Lower lobe of right lung (tissue), 2 donors: ENCODE results near the gene LIMCH1. TPM values are rescaled to one million over a fixed set of nuclear protein-coding genes. Genes with fewer than 3 reads are reported as not detected.

ENCODE experiments used
- ATAC-seq, 2 donors: fragments of 200-7000 bp; cut with Tn5 transposase; one replicate each; pipeline ENCODE4 v1.9.1; 2020 to 2022; ENCODE audit warnings: mild to moderate bottlenecking in 2 of 2, moderate library complexity in 2 of 2
- DNase-seq: peaks from one replicate; pipeline ENCODE4 v3.0.0-alpha.2; 2020
- H3K27ac ChIP-seq: fragments of 200-600 bp; one replicate; pipeline ENCODE4 v1.8.0; 2022
- H3K27me3 ChIP-seq: fragments of 200-600 bp; one replicate; pipeline ENCODE4 v1.8.0; 2022; ENCODE audit warnings: low read depth
- H3K36me3 ChIP-seq: fragments of 200-600 bp; one replicate; pipeline ENCODE4 v1.8.0; 2022; ENCODE audit warnings: mild to moderate bottlenecking
- H3K4me1 ChIP-seq: fragments of 200-600 bp; one replicate; pipeline ENCODE4 v1.8.0; 2022
- H3K4me3 ChIP-seq: fragments of 200-600 bp; one replicate; pipeline ENCODE4 v1.8.0; 2022; ENCODE audit warnings: mild to moderate bottlenecking
- H3K9me3 ChIP-seq: fragments of 200-600 bp; one replicate; pipeline ENCODE4 v1.8.0; 2022
- intact Hi-C: fragments of 100-400 bp; cut with DNase I; formaldehyde crosslinking; loops from one replicate; pipeline ENCODE4 v1.11.0; 2022
- total RNA-seq: library from RNA; stranded (reverse); fragmentation: NEBNext Ultra II Directional; extraction: Animal tissue kit (Norgen Biotek cat#: 25700); gene quantifications from one replicate; pipeline ENCODE4 v1.2.1, GENCODE V29; 2021
- TF ChIP-seq, protein P1 (sequence below): fragments of 200-600 bp; IDR thresholded peaks from one replicate; pipeline ENCODE4 v1.8.0; 2022; ENCODE audit warnings: antibody characterized with exemption, mild to moderate bottlenecking
- donor health status: DM: no; HTN: yes; CAD: no; lungs with severe emphysema.

LIMCH1 gene
- total RNA-seq, 1 donor from 2014 or later, result 267 TPM

DNA sequence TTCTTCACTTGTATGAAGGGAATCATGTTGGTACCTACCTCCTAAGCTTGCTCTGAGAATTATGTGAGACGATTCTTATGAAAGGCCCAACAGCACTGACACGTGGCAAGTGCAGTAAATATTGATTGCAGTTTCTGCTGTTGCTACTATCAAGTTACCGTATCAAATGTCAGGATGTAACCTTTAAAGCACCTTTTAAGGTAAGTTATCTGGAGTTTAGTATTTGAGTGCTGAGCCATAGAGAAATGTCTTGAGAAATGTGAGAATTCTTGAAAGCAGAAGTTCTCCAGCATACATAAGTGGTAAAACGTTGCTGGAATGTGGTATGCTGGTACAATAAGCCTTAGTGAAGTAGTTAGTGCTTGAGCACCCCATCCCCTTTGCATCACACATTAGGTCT, 120.2 kb downstream of the LIMCH1 start:
- Histone ChIP-seq H3K27me3 (no peaks in the 10 kb centered on the region), H3K36me3 (peaks cover 21% of the 10 kb centered on the region), H3K4me1 (peaks cover 19% of the 10 kb centered on the region), H3K4me3 (no peak overlapping the region), H3K9me3 (no peaks in the 10 kb centered on the region), H3K27ac (no peak overlapping the region)
- intact Hi-C loops, result no loop called here
- DNase-seq, result no peak
- TF ChIP-seq, protein P1, sequence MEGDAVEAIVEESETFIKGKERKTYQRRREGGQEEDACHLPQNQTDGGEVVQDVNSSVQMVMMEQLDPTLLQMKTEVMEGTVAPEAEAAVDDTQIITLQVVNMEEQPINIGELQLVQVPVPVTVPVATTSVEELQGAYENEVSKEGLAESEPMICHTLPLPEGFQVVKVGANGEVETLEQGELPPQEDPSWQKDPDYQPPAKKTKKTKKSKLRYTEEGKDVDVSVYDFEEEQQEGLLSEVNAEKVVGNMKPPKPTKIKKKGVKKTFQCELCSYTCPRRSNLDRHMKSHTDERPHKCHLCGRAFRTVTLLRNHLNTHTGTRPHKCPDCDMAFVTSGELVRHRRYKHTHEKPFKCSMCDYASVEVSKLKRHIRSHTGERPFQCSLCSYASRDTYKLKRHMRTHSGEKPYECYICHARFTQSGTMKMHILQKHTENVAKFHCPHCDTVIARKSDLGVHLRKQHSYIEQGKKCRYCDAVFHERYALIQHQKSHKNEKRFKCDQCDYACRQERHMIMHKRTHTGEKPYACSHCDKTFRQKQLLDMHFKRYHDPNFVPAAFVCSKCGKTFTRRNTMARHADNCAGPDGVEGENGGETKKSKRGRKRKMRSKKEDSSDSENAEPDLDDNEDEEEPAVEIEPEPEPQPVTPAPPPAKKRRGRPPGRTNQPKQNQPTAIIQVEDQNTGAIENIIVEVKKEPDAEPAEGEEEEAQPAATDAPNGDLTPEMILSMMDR, result no peak
- peak in 1 of 2 donors; percentile 35 for ATAC-seq

DNA sequence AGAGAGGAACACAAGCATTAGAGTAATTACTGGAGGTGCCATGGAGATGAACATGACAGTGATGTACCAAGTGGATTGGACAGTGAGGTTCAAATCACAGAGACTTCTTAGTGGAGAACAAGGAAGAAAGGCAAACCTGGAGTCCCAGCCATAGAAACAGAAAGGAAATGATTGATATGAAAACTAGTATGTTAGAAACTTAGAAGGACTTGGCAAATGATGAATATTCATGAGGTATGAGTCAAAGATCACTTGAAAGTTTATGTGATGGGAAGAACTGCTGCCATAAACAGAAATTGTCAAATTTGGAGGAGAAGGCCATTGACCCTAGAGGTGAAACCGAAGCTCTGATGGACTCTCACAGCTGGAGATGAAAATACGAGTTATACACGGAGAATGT, 122.4 kb downstream of the LIMCH1 start:
- no peaks in the 10 kb centered on the region for H3K9me3 ChIP-seq
- intact Hi-C loops, result no loop called here
- no peak for ATAC-seq

DNA sequence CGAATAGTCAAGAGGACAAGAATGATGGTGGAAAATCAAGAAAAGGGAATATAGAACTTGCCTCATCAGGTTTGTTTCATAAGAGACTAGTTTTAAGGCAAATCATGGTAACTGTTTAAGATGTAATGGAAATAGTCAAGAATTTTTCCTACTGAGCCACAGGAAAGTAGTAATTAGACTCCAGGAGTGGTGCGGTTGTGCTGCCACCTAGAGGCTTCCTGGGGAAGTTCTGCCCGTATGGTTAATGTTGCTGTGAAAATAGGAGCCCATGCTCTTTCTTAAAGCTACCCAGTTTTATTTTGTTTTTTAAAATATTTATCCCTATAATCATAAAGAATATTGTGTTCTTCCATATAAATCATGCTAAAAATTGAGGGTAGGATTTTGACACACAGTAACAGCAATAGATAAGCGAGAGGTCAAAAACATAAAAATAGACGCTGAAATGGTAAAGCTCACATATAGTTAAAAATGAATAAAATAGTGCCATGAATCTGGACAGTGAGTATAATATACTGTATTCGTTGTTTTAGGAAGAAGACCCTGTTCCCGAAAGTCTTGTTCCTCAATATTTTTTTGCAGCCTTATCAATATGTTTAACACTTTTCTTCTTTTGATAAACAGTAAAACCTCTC, 123.6 kb downstream of the LIMCH1 start:
- intact Hi-C loops, result no loop called here

More for the DNA sequence above, 122.4 kb downstream of the LIMCH1 start:
- H3K4me3 ChIP-seq, result no peak overlapping the region
- H3K36me3 ChIP-seq, result peaks cover 28% of the 10 kb centered on the region
- H3K27me3 ChIP-seq, result no peaks in the 10 kb centered on the region
- H3K4me1 ChIP-seq, result peaks cover 9% of the 10 kb centered on the region
- DNase-seq, result no peak
- H3K27ac ChIP-seq, result no peak overlapping the region
- TF ChIP-seq, protein P1, result no peak

DNA sequence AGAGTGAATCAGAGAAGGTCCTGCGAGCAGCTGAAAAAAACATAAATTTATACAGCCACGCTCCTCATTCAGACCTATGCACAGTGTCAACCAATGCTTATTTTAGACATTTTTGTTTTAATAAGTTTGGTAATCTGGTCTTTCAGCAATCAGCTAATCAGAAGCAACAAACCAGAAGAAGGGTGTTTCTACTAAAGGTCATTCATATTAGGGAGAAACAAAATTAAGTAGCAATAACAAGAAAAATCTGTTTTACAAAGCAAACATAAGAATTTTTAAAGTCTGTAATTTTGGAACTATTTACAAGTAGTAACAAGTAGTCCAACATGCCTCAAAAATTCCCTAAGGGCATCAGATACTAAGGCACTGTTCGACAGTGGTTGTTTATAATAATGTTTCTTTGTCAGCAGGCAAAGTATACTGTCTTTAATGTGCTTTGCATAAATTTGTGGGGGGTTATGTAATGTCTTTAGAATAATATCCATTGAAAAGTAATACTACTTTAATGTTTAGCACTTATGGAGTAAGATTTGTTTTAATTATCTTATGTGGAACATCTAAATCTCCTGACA, 127.8 kb downstream of the LIMCH1 start:
- intact Hi-C loops, result no loop called here
- no peaks in the 10 kb centered on the region for H3K27me3 ChIP-seq
- DNase-seq (no peak), ATAC-seq (no peak)
- H3K9me3 ChIP-seq, result no peaks in the 10 kb centered on the region
- H3K4me3 ChIP-seq, result no peak overlapping the region
- no peaks in the 10 kb centered on the region for H3K4me1 ChIP-seq
- TF ChIP-seq, protein P1, result no peak
- peaks cover 52% of the 10 kb centered on the region for H3K36me3 ChIP-seq
- no peak overlapping the region for H3K27ac ChIP-seq

More for the DNA sequence above, 123.6 kb downstream of the LIMCH1 start:
- DNase-seq (peak; percentile 57), ATAC-seq (peak; percentile 76 to 83)
- Histone ChIP-seq H3K4me1 (no peaks in the 10 kb centered on the region), H3K36me3 (peaks cover 30% of the 10 kb centered on the region), H3K9me3 (no peaks in the 10 kb centered on the region), H3K4me3 (no peak overlapping the region), H3K27ac (no peak overlapping the region), H3K27me3 (no peaks in the 10 kb centered on the region)
- TF ChIP-seq, protein P1, result peak; percentile 93

DNA sequence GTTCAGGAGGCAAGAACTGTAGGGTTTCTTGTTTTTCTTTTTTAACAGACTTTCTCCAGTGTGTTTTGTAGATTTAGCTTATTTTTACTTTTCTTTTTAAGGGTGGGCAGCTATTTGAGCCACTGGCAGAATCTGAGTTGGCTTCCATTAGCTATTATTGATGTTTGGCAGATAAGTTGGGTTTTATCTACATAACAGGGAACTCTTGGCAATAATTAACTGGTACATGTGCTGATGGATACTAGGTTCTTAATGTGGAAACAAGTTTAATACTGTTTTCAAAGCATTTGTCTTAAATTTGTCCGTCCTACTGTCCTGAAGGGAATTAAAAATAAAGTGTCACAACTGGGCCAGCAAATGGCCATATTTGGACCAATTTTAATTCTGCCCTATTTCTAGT, 130.1 kb downstream of the LIMCH1 start:
- intact Hi-C loops, result no loop called here
- no peaks in the 10 kb centered on the region for H3K9me3 ChIP-seq
- no peak for DNase-seq
- H3K4me3 ChIP-seq, result no peak overlapping the region
- ATAC-seq, result no peak
- H3K27ac ChIP-seq, result no peak overlapping the region
- H3K4me1 ChIP-seq, result no peaks in the 10 kb centered on the region
- TF ChIP-seq, protein P1, result no peak
- H3K36me3 ChIP-seq, result peaks cover 60% of the 10 kb centered on the region
- H3K27me3 ChIP-seq, result no peaks in the 10 kb centered on the region
